ENCODE results near the gene FMC1.

GRCh38 chr7:139340808-139341057 lies 404 bp upstream of the FMC1 start:
- TF ChIP-seq GATA3 (IDR thresholded peaks at IDR 0.05; ENCODE audit: low read depth, low read length) (no peak), GATA2 (IDR thresholded peaks at IDR 0.05; ENCODE audit: low read depth, low read length) (no peak)

Data from SH-SY5Y (cell line).